GM12878 (cell line): ENCODE data around the gene NPB. TPM values are rescaled to one million over a fixed set of nuclear protein-coding genes. Genes with fewer than 3 reads are reported as not detected.

Source experiments
- ATAC-seq: fragments of 200-7000 bp; cut with Tn5 transposase; 3 replicates; pipeline ENCODE4 v1.9.1; 2020; ENCODE audit warnings: mild to moderate bottlenecking, moderate library complexity
- BruUV-seq: library from RNA; stranded (reverse); fragments of 400-500 nt; replicated peaks from 2 replicates; lab custom pipeline; 2021; lab: Mats Ljungman, UMichigan
- CTCF ChIA-PET: fragments of 300-600 bp; sonication (Branson Sonifier 250); formaldehyde crosslinking; extraction: SDS; loops from one replicate; lab custom pipeline; 2021; ENCODE audit warnings: inconsistent platforms; lab: Yijun Ruan, JAX
- POLR2A ChIA-PET: fragments of 350-600 bp; formaldehyde crosslinking; extraction: SDS; loops from one replicate; lab custom pipeline; 2021; ENCODE audit warnings: inconsistent platforms; lab: Charles Lee
- RAD21 ChIA-PET: fragments of 300-600 bp; sonication (Branson Sonifier 250); formaldehyde crosslinking; loops from one replicate; lab custom pipeline; 2023; ENCODE audit warnings: antibody characterized with exemption; ENCODE audit not compliant: unreplicated experiment; lab: Charles Lee
- SMC1A ChIA-PET: fragments of 300-600 bp; sonication (Branson Sonifier 250); formaldehyde crosslinking; loops from one replicate; lab custom pipeline; 2023; ENCODE audit not compliant: unreplicated experiment, uncharacterized antibody; lab: Charles Lee
- DNase-seq: peaks from one replicate; pipeline ENCODE4 v3.0.0-alpha.2; 2011; ENCODE audit warnings: low read depth, low spot score
- FAIRE-seq: peaks from 3 replicates; lab custom pipeline; 2011; peaks lifted over from hg19 to GRCh38; lab: Jason Lieb, UNC
- H2AFZ ChIP-seq: 2 replicates; pipeline ENCODE4 v1.6.0; 2011; ENCODE audit warnings: low read depth, low read length, control low read depth; ENCODE audit not compliant: control insufficient read depth
- H3K27ac ChIP-seq: 2 replicates; pipeline ENCODE4 v1.5.1; 2011; ENCODE audit warnings: control low read depth; ENCODE audit not compliant: control insufficient read depth, insufficient read depth
- H3K27me3 ChIP-seq, 2 experiments: replicated peaks in 1 of 2; 2 replicates each; pipeline versions ENCODE4 v1.6.0 to v1.6.1; 2011; ENCODE audit warnings: low read length in 1 of 2; ENCODE audit not compliant: control insufficient read depth in 2 of 2, insufficient read depth in 2 of 2
- H3K36me3 ChIP-seq, 2 experiments: 2 replicates each; pipeline ENCODE4 v1.5.1; 2011; ENCODE audit warnings: low read length in 1 of 2; ENCODE audit not compliant: control insufficient read depth in 2 of 2, insufficient read depth in 2 of 2
- H3K4me1 ChIP-seq: 2 replicates; pipeline ENCODE4 v1.6.1; 2011; ENCODE audit warnings: mild to moderate bottlenecking, low read length, moderate library complexity, mixed read lengths; ENCODE audit not compliant: control insufficient read depth, insufficient read depth
- H3K4me2 ChIP-seq: 2 replicates; pipeline ENCODE4 v1.6.0; 2011; ENCODE audit warnings: control low read depth; ENCODE audit not compliant: control insufficient read depth, insufficient read depth
- H3K4me3 ChIP-seq: fragments of 200-600 bp; sonication (generic); 2 replicates; pipeline ENCODE4 v1.5.1; 2016
- H3K79me2 ChIP-seq: 2 replicates; pipeline ENCODE4 v1.6.0; 2011; ENCODE audit warnings: low read length; ENCODE audit not compliant: control insufficient read depth, insufficient read depth
- H3K9ac ChIP-seq: 2 replicates; pipeline ENCODE4 v1.8.0; 2011; ENCODE audit warnings: low read length, control low read depth, mixed read lengths; ENCODE audit not compliant: control insufficient read depth, insufficient read depth
- H3K9me3 ChIP-seq: replicated peaks from 3 replicates; pipeline ENCODE4 v1.5.1; 2011; ENCODE audit warnings: mild to moderate bottlenecking, low read length; ENCODE audit not compliant: control insufficient read depth, insufficient read depth
- H4K20me1 ChIP-seq: 2 replicates; pipeline ENCODE4 v1.6.0; 2011; ENCODE audit not compliant: control insufficient read depth, insufficient read depth
- IRF4 ChIP-seq: IDR thresholded peaks from 2 replicates; pipeline ENCODE4 v1.6.1; 2011; ENCODE audit warnings: low read depth, low read length
- JUNB ChIP-seq: IDR thresholded peaks from 2 replicates; pipeline ENCODE4 v1.6.1; 2016; ENCODE audit warnings: antibody characterized with exemption, mild to moderate bottlenecking
- KLF5 ChIP-seq: fragments of 450-650 bp; IDR thresholded peaks from 2 replicates; pipeline ENCODE4 v1.6.1; 2014; ENCODE audit warnings: mild to moderate bottlenecking; ENCODE audit not compliant: partially characterized antibody
- PBX3 ChIP-seq: IDR thresholded peaks from 2 replicates; pipeline ENCODE4 v1.6.1; 2011; ENCODE audit warnings: mild to moderate bottlenecking, low read depth, low read length, moderate library complexity; ENCODE audit not compliant: insufficient replicate concordance
- POLR2AphosphoS5 ChIP-seq: IDR thresholded peaks from 2 replicates; pipeline ENCODE4 v1.6.1; 2011; ENCODE audit warnings: mild to moderate bottlenecking, low read length, inconsistent platforms
- SMAD1 ChIP-seq: fragments of 450-650 bp; IDR thresholded peaks from 2 replicates; pipeline ENCODE4 v1.6.1; 2018; ENCODE audit warnings: mild to moderate bottlenecking, low read depth; ENCODE audit not compliant: partially characterized antibody
- USF2 ChIP-seq: IDR thresholded peaks from 2 replicates; pipeline ENCODE4 v1.6.1; 2011; ENCODE audit warnings: low read depth, low read length, improper control_type of control experiment, borderline replicate concordance
- ZBTB11 ChIP-seq: fragments of 450-650 bp; formaldehyde crosslinking; IDR thresholded peaks from 2 replicates; pipeline ENCODE4 v1.5.0; 2022; ENCODE audit warnings: mild to moderate bottlenecking, missing genetic modification characterization
- WGBS: methylation state at CpG from one replicate; pipeline ENCODE4 v1.1.6; 2016; ENCODE audit warnings: low lambda C conversion rate; ENCODE audit not compliant: insufficient replicate concordance, insufficient coverage; ENCODE audit errors: missing lambda C conversion rate; 5-methylcytosine and 5-hydroxymethylcytosine counted together
- in situ Hi-C: fragments of 300-500 bp; cut with MboI; formaldehyde crosslinking; loops from 9 replicates; pipeline ENCODE4 v1.14.3; 2018; ENCODE audit warnings: mixed read lengths
- intact Hi-C: fragments of 100-400 bp; cut with micrococcal nuclease; formaldehyde crosslinking; loops from one replicate; pipeline ENCODE4 v1.14.2; 2022; ENCODE audit not compliant: unreplicated experiment
- polyA plus RNA-seq, 11 experiments: library from polyadenylated mRNA; depleted of rRNA in 4 of 11; unstranded in 6 of 11; stranded (reverse) in 5 of 11; fragments of >200 nt; fragmentation: Nextera tagmentation in 4 of 11; fragmentation: Illumina TruSeq in 1 of 11; extraction: Ambion mirVana in 4 of 11; extraction: Trizol in 1 of 11; gene quantifications; 1 replicate in 1 of 11; 2 replicates in 10 of 11; pipeline versions ENCODE4 v1.2.1 to v1.2.3, GENCODE V29; 2011 to 2016; ENCODE audit warnings: inconsistent platforms in 2 of 11, missing spikeins in 2 of 11, low read depth in 1 of 11
- total RNA-seq, 4 experiments: library from RNA; depleted of rRNA in 3 of 4; stranded (reverse); fragments of >200 nt in 3 of 4; fragmentation: Illumina TruSeq in 1 of 4; extraction: Trizol in 1 of 4; gene quantifications; 2 replicates each; pipeline versions ENCODE4 v1.2.1 to v1.2.3, GENCODE V29; 2013 to 2021

NPB gene
- total and polyA plus RNA-seq, 10 of the 15 experiments (the other 5 are each of a cell fraction or from before 2014, with no cell fraction given): 0.03 to 0.40 (median 0.15) TPM; not detected in 2

GRCh38 chr17:81903896-81904599 is 2.0 kb downstream of the NPB start:
- no peak for DNase-seq
- Histone ChIP-seq H3K9ac (no peak overlapping the region), H3K4me3 (no peak overlapping the region), H3K27me3 (no peaks in the 10 kb centered on the region; a peak in 1 of 4 replicates), H3K36me3 (peaks cover 3 to 4% of the 10 kb centered on the region in 2 experiments; a peak in 3 of 4 replicates), H2AFZ (no peak overlapping the region), H4K20me1 (no peaks in the 10 kb centered on the region), H3K27ac (no peak overlapping the region), H3K4me2 (no peak overlapping the region), H3K4me1 (no peaks in the 10 kb centered on the region), H3K79me2 (no peaks in the 10 kb centered on the region), H3K9me3 (no peaks in the 10 kb centered on the region)
- TF ChIP-seq PBX3 (no peak), USF2 (no peak), SMAD1 (no peak), IRF4 (no peak), JUNB (no peak), KLF5 (no peak), POLR2AphosphoS5 (no peak), ZBTB11 (CRISPR knock-in tag) (no peak)
- 96% methylated on average over 20 of the region's 24 CpGs for WGBS
- FAIRE-seq: no peak
- intact Hi-C loops: no loop called here
- in situ Hi-C loops: no loop called here
- ChIA-PET CTCF (no interaction called here), SMC1A (no interaction called here), POLR2A (no interaction called here), RAD21 (no interaction called here)
- no peak for ATAC-seq
- TSS peak; percentile 47 for BruUV-seq
